GM12874 (cell line): Measurements from ENCODE around the gene PHACTR3.

Source experiments
- TF ChIP-seq, protein P1 (sequence below): IDR thresholded peaks from 2 replicates; pipeline ENCODE4 v1.5.1; 2011; ENCODE audit warnings: low read depth, mild to moderate bottlenecking, control low read depth, low read length, moderate library complexity; ENCODE audit not compliant: insufficient read depth

PHACTR3 gene

GRCh38 chr20:59813948-59814839, 209.9 kb downstream of the PHACTR3 start:
- TF ChIP-seq, protein P1, sequence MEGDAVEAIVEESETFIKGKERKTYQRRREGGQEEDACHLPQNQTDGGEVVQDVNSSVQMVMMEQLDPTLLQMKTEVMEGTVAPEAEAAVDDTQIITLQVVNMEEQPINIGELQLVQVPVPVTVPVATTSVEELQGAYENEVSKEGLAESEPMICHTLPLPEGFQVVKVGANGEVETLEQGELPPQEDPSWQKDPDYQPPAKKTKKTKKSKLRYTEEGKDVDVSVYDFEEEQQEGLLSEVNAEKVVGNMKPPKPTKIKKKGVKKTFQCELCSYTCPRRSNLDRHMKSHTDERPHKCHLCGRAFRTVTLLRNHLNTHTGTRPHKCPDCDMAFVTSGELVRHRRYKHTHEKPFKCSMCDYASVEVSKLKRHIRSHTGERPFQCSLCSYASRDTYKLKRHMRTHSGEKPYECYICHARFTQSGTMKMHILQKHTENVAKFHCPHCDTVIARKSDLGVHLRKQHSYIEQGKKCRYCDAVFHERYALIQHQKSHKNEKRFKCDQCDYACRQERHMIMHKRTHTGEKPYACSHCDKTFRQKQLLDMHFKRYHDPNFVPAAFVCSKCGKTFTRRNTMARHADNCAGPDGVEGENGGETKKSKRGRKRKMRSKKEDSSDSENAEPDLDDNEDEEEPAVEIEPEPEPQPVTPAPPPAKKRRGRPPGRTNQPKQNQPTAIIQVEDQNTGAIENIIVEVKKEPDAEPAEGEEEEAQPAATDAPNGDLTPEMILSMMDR, result no peak

GRCh38 chr20:59814840-59815340, 210.6 kb downstream of the PHACTR3 start:
- TF ChIP-seq, protein P1, result no peak

DNA sequence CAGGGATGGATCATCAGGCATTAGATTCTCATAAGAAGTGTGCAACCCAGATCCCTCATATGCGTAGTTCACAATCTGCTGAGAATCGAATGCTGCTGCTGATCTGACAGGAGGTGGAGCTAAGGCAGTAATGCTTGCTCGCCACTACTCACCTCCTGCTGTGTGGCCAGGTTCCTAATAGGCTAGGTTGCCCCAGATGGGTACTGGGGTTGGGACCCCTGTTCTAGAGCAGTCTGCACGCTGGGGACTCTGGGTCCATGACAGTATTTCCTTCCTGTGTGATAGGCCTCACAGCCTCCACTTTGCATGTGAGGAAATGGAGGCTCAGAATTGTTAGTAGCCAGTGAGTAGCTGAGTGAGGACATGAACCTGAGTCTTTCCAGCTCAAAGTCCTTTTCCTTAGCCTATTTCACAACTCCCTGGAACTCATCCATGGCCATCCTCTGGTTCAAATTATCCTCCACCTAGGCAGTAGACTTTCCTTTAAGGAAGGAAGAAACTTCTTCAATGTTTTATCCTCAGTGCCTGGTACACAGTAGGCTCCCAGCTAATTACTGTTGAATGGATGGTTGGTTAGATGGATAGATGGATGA, 211.9 kb downstream of the PHACTR3 start:
- TF ChIP-seq, protein P1, result no peak

DNA sequence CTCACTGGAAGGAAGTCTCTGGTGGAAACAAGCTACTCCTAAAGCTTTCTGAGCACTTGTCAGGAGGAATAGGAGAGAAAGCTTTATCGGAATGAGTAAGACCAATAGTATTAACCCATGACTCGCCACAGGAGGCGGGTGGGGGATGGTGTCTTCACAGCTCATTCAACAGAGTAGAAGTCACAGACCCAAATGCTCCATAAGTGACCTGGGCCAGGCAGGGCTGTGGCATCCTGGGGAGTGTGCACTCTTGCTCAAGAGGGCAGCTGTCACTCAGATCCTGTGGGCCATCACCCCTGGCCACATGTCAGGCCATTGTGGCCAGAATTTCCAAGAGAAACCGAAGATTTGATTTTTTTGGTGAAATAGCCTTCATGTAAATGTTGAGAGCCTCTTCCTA, 213.1 kb downstream of the PHACTR3 start:
- TF ChIP-seq, protein P1, result no peak

DNA sequence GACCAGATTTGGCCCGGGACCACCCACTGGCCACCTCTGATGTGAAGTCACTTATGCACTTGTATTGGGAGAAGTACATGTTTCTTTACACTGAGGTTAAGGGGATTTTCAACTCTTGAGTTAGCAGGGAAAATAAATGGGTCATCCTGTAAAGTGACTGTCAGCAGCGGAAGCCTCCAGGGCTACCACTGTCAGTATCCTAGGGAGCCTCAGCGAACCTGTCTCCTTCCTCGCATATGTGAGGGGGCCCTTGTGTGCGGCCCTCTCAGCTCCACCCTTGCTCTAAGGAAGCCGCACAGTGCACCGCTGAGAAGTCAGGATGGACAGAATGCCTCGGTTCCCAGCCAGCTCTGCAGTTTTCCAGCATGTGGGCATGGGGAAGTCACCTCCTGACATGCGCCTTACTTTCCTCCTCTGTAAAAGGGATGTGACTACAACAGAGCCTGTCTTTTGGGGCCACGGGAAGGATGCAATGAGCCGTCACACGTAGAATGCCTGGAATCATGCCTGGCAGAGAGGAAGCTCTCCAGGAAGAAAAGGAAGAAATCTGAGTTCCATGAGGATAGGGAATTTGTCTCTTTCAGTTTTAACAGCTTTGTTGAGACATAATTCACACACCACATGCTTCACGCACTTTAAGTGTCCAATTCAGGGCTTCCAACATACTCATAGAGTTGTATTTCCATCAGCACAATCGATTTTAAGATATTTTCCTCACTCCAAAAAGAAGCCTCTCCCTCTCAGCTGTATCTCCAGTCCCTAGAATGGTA, 213.7 kb downstream of the PHACTR3 start:
- TF ChIP-seq, protein P1, result no peak

DNA sequence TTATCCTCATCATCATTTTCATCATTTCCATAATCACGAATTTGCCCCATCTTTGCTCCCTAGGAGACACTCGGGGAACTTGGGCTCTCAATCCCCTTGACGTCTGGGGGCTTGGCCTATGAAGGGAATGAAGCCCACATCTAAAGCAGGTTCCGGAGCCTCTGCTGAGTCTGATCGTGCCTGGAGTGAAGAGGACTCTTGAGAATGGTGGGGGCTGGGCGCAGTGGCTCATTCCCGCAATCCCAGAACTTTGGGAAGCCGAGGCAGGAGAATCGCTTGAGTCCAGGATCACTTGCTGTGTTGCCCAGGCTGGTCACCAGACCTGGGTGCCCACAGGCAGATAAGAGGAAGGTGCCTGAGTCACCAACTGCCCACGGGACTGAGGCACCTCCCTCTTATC, 214.6 kb downstream of the PHACTR3 start:
- TF ChIP-seq, protein P1, result no peak
